GM18520 (cell line): ENCODE measurements around the gene CREBBP.

Experiments used
- ATAC-seq: cut with Tn5 transposase; IDR thresholded peaks from one replicate; pipeline ENCODE4 v1.9.1; 2021; ENCODE audit not compliant: unreplicated experiment

Gene CREBBP

DNA sequence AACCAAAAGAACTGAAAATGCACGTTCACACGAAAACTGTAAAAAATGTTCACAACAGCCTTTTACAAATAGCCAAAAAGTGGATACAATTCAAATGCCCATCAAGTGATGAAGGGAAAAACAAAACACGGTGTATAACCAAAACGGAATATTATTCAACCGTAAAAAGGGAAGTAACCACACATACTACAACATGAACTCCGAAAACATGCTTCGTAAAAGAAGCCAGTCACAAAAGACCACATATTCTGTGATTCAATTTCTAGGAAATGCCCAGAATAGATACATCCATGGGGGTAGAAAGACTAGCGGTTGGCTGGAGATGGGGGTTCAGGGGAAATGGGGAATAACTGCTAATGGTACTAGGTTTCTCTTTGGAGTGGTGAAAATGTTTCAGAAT lies 81.7 kb downstream of the CREBBP start:
- no peak for ATAC-seq

DNA sequence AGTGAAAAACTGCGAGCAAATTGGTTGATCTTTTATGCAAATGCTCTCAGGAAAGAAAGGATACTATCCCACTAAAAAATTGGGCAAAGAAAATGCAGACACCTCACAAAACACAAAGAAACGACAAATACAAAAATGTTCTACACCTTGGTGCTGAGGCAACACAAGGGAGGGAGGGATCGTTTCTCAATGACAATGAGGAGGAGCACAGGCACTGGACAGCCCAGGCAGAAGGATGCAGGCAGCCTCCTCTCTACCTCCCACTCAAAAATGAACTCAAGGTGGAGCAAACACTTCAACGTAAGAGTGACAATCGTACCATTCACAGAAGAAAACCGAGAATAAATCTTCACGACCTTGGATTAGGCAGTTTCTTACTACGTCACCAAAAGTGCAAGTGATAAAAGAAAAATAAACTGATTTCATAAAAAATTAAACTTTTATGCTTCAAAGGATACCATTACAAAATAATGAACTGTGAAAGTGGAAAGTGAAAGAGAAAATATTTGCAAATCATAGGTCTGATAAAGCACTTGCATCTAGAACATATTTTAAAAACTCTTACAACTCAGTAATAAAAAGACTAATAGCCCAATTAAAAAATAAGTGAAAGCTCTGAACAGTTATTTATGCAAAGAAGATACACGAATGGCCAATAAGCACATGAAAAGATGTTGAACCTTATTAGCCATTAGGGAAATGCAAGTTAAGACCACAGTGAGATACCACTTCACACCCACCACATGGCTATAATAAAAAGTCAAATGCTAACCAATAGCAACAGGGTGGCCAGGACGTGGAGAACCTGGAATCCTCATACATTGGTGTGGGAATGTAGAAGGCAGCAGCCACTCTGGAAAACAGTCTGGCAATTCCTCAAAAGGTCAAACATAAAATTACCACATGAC lies 82.4 kb downstream of the CREBBP start:
- no peak for ATAC-seq

DNA sequence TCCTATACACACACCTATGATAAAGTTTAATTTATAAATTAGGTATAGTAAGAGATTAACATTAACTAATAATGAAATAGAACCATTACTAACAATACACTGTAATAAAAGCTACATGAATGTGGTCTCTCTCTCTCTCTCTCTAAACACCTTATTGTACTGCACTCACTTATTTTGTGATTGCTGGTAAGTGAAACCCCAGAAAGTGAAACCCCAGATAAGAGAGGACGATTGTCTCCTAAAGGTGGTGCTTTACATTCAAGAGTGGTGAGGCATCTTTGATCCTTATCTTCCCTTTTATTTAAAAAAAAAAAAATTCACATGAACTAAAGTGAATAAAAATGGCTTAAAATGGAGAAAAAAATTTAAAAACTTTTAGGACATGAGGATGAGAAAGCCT lies 83.0 kb downstream of the CREBBP start:
- no peak for ATAC-seq

DNA sequence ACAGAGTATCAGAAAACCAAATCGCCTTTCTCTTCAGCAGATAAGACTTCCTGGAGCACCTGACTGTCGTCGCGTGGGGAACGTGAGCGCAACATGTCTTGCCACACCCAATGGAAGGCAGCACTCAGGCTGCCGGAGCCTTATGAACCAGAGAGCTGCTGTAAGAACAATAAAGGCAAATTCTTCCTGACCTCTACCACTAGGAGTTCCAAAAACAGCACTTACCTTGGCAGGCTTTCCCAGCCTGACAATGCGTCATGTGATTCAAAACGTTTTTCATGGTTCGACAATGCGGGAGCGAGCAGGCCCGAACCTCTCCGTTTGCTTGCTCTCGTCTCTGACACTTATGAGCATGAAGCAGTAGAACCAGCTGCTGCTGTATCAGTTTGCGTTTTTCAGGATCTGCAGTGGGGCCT lies 87.3 kb downstream of the CREBBP start:
- no peak for ATAC-seq

DNA sequence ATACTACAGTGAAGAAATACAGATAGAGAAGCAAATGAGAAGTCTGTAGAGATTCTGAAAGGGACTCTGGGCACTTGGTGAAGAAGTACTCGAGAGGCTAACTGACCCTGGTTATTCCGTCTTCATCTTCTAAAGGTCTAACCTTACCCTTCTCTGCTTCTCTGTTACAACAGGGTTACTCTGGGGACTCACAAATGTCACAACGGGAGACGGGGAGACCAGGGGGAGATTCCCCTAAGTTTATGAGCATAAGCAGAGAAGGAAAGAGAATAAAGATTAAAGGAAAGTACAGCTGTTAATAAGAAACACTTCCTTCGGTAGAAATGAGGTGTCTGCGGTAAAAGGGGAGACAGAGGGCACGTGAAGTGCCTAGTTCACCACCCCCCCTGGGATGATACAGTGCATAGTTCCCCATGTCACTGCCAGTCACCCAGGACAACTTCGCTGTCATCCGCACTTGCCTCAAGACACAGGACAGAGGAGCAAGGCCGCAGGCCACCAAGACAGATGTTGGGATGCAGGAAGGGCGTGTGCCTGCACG lies 88.0 kb downstream of the CREBBP start:
- no peak for ATAC-seq

DNA sequence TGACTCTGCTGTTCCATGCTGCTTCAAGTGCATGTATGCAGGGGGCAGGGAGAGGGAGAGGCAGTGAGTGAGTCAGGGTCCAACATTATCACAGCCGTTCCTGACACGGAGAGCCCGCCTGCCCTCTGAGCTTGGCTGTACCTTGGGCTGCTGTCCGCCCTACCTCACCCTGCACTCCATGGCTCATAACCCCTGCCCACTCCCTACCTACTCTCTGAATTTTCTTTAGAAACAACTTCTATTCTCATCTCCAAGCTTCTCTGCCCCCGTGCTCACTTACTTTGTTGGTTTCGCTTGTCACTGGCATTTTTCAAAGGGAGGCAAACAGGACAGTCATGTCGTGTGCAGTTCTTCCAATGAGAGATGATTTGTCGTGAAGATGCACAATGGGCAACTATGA lies 88.8 kb downstream of the CREBBP start:
- no peak for ATAC-seq

DNA sequence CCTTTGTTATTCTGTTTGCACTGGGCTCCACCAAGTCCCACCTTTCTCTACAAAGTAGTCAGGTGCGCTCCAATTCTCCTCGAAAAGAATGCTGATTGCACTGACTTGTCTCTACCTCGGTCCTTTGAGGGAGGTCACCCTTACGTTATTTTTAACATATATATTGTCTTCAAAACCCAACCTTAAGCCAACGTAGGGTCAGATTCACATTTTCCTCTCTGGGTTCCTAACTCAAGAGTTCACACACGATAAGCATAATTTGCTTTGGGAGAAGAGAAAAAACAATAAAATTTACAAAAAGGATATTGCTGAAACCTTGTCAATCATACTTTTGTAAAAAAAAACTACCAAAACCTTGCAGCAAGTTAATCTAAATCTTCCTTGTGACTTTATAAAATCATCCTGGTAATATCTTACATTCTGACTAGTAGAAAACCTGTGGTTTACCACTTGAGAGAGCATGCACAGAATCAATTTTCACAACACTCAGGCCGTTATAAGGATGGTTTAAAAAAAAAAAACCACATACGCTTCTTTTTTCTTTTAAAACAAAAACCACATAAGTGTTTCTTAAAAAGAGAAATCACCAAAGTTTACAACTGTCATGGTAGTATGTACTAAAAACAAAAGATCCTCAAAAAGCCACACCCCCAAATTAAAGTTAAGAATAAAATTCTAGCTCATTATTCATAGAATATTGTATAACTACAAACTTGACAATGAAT lies 91.0 kb downstream of the CREBBP start:
- ATAC-seq = peak; percentile 46

DNA sequence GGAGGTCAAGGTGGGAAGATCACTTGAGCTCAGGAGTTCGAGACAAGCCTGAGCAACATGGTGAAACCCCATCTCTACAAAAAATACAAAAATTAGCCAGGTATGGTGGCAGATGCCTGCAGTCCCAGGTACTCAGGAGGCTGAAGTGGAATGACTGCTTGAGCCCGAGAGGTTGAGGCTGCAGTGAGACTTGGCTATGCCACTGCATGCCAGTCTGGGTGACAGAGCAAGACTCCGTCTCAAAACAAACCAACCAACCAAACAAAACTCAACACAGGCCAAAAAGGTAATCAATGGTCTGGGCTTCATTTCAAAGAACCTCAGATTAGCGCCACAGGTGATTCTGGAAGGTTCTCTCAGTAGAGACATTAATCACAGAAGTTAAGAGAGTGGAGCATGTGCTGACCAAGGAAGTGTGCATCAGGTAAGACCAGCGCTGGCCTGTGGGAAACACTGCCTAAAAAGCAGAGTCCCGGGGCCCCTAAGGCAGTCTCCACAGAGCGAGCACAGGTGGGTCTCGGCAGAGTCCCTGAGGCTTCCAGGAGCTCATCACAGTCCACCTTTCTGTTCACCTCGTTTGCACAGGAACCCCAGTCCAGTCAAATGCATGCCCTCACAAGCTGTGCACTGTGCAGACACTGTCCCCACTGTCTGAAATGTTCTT lies 91.7 kb downstream of the CREBBP start:
- no peak for ATAC-seq

DNA sequence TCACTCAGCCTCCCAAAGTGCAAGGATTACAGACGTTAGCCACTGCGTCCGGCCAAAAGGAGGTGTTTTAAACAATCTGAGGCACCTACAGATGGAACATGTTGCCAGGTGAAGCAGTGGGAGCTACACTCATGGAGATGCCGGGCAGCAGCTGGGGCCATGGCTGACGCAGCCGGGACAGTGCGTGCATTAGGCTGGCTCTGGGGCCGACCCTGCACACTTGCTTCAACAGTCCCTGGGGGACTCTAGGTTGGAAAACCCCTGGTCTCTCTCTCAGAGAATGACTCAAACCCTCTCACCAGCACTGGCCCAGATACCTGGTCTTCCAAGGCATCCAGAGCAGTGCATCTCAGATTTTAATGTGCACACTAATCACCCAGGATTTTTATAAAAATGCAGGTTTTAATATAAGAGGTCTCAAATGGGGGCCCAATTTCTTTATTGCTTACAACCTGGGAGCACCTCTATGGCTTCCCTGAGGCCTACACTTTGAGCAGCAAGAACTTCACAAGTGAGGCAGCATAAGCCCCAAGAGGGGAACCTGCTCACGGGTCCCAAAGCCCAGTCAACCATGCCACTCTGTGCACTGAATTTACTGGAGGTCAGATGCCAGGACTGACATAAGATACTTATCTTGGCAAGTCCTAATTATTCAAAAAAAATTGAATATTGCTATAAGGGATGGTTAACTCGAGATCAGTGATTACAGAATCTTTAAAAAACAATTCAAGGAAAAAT lies 92.4 kb downstream of the CREBBP start:
- ATAC-seq = peak; percentile 57

DNA sequence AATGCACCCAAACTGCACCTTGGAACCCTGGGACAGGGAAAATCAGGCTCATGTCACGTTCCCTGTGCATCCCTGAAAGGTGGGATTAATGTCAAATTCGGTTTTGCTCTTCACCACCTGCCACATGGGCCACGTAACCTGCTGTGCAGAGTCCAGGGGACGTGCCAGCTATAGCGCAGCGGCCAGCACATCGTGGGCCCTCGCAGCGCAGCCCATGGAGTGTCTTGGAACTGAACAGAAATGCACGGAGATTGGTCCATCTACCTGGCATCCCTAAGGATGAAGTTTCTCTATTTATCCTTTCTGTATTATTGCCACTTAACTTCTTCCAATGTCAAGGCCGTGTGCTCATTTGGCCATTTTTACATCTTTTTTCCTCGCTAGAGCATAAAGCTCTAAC lies 95.1 kb downstream of the CREBBP start:
- ATAC-seq = no peak

DNA sequence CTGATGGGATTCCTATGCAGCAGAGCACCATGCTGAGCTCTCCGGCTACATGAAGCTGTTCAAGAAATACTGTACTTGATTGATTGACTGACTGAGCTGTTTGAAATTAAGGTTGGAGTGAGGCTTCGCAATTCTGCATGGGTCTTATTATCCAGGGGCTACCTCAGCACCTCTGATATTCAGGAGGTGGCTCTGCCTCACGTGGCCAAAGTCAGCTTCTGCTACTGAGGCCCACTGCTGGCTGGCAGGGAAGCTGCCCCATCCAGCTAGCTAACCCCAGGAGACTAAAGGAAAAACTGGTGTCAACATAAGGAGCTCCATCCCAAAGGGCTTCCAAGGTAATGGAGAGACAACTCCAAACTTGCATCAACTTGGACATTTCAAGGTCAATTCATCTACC lies 97.0 kb downstream of the CREBBP start:
- no peak for ATAC-seq

DNA sequence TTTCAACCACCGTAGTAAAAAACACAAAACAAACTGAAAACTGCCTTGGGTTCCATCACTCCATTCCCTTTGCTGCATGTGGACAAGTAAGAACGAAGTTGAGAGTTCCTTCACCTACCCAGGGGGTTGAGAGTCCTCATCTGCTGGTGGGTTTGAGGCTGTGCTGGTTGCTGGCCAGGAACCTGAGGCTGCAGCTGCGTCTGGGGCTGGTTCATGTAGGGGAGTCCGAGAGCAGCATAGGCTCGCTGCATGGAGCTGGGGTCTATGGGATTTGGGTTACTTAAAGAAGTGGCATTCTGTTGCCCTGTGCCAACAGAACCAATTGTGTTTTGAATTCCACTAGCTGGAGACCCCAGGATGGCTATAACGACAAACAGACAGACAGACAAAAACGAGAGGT lies 97.9 kb downstream of the CREBBP start:
- no peak for ATAC-seq

DNA sequence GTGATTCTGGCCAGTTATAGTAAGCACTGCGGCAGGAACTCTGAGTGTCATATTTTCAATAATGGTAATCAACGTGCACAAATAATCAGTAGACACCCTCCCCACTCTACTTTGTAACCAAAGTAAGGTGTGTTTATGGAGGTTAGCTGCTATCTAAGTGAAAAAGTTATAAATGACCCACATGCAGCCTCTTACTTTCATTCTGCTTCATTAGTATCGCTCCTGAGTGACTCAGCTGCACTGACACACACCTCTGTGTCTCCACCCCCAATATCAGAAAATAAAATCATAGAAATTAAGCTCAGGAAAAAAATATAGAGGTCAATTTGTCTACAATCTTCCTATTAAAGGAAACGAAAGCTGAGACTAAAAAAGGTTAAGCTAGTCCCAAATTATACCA lies 99.1 kb downstream of the CREBBP start:
- ATAC-seq = no peak

DNA sequence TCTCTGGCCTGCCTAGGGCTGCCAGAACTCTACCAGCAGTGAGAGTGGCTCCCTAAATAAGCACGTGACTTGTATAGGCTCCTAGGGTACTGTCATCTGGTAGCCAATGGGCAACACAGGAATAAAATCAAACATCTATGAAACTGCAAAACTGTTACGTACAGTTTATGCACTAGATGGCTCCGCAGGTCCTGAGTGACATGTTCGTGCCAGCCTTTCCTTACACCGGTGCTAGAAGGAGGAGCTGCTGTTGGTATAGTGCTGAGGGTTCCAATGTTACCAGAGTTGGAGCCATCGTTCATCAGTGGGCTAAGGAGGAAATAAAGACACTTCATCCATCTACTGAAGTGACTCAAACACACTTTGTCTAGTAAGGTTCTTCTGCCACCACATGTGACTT lies 99.9 kb downstream of the CREBBP start:
- ATAC-seq = no peak

DNA sequence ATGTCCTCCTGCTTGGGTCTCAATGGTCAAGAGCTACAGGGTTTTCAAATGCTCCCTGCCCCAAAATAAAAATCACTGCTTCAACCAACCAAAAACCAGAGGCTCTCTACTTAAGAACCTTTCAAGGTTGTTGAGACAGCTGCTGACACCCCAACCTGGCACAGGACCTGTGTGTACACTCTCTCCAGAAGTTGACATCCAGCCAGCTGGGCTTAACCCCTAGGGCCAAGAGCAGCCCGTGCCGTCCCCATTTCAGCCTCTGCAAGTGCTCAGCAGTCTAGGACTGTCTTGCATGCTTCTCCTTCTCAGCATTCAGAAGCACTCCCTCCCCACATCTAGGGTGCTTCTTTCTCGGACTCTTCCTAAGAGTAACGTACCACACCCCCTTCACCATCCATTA lies 104.2 kb downstream of the CREBBP start:
- ATAC-seq = no peak

DNA sequence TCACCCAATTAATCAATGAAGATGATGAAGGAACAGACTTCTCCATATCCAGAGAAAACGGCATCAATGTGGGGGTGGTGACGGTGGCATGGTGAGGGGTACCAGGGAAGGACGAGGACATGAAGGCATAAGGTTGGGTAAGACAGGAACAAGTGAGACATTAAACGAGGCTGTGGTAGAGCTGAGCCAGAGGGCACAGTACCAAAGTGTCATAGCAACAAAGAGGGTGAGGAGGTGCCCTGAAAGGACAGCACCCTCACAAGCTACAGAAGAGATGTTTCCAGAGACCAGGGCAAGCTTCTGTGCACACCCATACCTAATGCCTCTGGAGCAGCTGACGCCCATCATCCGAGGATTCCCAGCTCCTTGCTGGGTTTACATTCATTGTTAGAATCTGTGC lies 105.7 kb downstream of the CREBBP start:
- no peak for ATAC-seq

DNA sequence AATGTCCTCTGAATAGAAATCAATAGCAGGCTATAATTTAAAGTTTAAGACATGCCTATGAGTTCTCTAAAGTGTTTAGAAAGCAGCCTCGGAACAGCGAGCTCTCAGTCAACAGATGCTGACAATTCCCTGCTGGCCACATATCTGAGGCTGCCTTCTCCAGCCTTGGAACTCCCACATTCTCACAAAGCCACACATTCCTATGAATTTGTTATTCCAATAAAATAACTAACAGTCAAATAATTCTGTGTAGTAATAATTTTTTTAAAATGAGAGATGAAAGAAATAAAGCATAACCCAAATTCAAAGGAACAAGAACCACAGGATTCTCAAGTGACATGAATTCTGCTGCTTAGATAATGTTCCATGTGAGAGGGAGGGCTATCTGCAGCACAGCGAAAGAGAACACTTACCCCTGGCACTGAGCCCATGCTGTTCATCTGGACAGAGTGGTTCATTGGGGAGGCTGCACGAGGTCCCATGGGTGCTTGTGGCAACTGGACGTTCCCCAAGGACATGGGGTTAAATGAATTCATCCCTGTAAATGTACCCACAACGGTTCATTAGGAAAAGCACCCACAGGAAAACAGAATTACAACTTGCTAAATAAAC lies 106.3 kb downstream of the CREBBP start:
- ATAC-seq = no peak

DNA sequence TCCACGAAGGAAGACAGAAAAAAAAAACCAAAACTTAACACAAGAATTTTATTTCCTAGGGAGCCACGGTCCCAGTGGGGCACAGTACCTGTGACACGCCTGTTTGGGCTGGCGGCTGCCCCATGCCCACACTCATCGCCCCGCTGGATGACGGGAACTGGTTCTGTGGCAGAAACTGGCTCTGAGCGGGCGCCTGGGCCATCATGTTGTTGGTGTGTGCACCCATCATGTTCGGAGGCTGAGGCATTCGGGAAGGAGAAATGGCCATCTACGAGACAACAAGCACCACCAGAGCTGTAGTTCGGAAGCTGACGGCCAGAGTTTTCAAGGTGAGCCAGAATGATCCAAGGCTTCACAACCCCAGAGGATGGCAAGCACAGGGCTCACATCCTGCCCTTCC lies 106.8 kb downstream of the CREBBP start:
- ATAC-seq = no peak

DNA sequence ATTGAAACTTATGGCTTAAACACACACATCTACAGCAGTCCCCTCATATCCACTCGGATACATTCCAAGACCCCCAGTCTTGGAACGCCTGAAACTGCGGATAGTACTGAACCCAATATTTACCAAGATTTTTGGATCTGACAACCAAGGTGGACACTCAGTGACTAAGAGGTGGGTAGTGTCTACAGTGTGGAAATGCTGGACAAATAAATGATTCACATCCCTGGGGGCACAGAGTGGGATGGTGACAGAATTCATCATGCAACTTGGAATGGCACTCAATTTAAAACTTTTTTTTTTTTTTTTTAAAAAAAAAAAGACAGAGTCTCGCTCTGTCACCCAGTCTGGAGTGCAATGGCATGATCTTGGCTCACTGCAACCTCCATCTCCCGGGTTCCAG lies 109.0 kb downstream of the CREBBP start:
- no peak for ATAC-seq

DNA sequence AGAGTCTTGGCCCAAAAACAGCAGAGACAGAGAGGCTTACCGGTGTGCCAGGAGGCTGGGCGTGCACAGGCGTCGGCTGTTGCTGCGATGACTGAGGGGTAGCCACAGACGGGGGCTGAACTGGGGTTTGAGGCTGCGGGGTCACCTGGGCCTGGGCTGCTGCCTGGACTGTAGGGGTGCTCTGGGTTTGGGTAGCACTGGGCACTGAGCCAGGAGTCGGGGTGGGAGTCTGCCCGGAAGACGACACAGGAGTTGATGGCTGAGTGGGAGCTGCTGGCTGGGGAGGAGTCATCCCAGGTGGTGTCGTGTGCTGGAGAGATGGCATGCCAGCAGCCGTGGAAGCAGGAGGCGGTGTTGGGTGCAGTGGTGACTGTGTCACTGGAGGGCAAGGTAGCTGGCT lies 110.0 kb downstream of the CREBBP start:
- ATAC-seq = no peak

DNA sequence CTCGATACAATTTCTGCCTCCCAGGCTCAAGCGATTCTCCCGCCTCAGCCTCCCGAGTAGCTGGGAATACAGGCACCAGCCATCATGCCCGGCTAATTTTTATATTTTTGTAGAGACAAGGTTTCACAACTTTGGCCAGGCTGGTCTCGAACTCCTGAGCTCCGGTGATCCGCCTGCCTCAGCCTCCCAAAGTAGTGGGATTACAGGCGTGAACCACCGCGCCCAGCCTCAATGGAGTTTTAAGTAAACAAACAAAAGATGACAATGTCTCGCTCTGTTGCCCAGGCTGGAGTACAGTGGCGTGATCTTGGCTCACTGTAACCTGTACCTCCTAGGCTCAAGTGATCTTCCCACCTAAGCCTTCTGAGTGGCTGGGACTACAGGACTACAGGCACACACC lies 110.6 kb downstream of the CREBBP start:
- no peak for ATAC-seq
